Activated naive CD8-positive, alpha-beta T cell treated with anti-CD3 and anti-CD28 coated beads, Interleukin-2, amount 50 U/mL, for 16 hours (primary cell): ENCODE data around the gene KRT36.

Experiments used
- DNase-seq: peaks from one replicate; pipeline ENCODE4 v3.0.0-alpha.2; 2020; ENCODE audit warnings: low read depth, low spot score

KRT36 gene

DNA sequence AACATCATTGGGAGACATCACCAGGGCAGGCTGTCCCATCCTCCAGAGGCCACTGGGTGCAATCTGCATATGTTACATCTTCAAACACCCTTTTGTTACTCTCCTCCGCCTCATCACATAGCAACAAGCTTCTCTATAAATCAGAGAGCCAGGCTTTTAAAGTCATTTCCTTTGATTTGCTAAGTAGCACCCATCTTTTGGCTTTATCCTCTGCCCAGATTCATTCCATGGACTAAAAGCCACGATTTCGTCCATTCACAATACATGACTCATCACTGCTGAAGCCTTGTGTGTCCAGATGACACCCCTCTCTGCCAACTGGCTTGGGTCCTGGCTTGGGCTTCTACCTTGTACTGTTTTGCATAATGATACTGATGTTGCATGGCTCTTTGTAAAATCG lies 47.0 kb downstream of the KRT36 start:
- DNase-seq = no peak

- no peak for DNase-seq
Observed at GRCh38 chr17:41440531-41441033, 49.1 kb downstream of the KRT36 start, which contains the start of gene KRT38. Gene KRT38, minus strand, starts transcription at chr17:41440983. Its CDS starts 62 bp downstream, at chr17:41440921.

GRCh38 chr17:41439375-41439774 lies 50.3 kb downstream of the KRT36 start:
- no peak for DNase-seq

GRCh38 chr17:41437769-41438168 lies 51.9 kb downstream of the KRT36 start:
- DNase-seq = no peak

DNA sequence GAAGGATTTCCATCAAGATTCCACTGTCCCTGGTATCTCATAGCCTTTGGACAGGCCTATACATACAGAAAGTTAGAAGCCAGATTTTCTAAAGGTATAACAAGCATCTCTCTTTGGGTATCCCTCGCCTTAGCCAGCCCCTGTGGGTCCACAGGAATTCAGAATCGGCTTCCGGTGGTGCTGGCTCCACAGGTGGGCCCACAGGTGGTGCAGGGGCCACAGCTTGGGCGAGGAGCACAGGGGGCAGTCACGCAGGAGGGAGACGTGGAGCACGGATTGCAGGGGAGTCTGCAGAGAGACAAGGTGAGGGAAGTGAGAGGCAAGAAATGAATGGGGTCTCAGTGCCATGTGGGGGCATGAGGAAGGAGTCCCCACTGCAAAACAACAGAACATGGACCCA lies 52.5 kb downstream of the KRT36 start:
- no peak for DNase-seq
